Activated CD4-positive, alpha-beta T cell treated with anti-CD3 and anti-CD28 coated beads, Interleukin-2, Interleukin-4, amounts not matched to agents 100 ng/mL and 50 ng/mL, durations not matched to agents 16 hours and 8 hours (primary cell): ENCODE measurements around the gene TLX1.
"Not testable (repeated sequence)": the region's sequence is repeated elsewhere in the genome, so short reads cannot be mapped to it uniquely, and the experiment has no call there.

ENCODE experiments used
- DNase-seq: peaks from one replicate; pipeline ENCODE4 v3.0.0-alpha.2; 2020; ENCODE audit warnings: low spot score

The TLX1 gene

DNA sequence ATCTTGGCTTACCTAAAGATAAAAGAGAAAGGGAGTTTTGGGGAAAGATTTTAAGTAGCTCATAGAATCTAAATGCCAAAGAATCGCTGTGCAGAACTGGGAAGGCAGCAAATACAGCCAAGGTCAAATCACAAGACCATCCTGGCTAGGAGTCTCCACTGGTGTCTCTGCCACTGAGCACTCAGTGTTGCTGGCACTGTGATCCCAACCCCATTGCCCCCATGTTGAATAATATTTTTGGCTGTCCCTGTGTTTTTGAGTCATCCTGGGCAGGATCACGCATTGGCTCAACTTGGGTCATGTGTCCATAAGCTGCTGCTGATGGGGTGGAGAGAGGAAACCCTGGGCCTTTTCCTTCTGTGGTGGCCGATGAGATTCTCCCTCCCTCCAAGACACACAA, 21.2 kb downstream of the TLX1 start:
- no peak for DNase-seq

DNA sequence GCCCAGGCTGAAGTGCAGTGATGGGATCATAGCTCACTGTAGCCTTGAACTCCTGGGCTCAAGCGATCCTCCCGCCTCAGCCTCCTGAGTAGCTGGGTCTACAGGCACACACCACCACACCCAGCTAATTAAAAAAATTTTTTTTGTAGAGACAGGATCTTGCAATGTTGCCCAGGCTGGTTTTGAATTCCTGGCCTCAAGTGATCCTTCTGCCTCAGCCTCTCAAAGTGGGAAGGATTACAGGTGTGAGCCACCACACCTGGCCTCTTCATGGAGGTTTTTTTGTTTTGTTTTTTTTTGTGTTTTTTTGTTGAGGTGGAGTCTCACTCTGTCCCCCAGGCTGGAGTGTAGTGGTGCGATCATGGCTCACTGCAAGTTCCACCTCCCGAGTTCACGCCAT, 23.4 kb downstream of the TLX1 start:
- DNase-seq = not testable (repeated sequence)

DNA sequence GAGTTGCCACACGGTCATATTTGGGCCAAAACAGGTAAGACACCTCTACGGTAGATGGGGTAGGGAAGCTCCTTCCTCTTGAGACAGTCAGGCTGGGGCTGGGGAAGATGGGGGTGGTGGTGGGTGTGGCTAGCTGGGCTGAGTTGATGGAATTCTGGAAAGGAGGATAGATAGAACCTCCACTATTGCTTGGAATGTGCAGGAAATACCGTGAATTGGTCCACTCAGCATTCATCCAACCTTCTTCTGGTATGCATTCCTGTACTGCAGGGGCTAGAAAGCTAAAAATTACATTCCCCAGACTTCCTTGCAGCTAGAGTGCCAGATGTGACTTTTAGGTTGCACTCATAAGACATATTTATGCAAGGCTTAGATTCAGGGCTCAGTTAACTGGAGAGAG, 24.8 kb downstream of the TLX1 start:
- DNase-seq = no peak

DNA sequence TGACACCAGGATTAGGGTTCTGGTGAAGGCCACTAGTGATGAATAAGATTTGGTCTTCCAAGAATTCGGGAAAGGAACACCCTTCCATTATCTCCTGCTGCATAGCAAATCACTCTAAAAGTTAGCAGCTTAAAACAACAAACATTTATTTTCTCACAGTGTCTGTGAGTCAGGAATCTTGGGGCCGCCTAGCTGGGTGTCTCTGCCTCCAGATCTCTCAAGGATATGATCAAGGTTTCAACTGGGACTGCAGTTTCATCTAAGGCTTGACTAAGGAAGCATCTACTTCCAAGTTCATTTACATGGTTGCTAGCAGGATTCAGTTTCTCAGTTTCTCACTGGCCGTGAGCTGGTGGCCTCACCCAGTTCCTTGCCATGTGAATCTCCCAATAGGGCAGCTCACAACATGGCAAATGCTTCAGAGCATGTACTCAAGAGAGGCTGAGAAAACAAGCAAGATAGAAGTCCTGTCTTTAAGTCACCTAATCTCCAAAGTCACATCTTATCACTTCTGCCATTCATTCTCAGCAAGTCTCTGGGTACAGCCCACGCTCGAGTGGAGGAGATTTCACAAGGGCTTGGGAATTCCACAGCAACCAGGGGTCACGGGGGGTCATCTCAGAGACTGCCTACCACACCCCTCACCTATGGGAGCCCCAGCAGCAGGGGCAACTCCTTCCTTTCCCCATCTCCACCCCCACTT, 26.8 kb downstream of the TLX1 start:
- DNase-seq = no peak

DNA sequence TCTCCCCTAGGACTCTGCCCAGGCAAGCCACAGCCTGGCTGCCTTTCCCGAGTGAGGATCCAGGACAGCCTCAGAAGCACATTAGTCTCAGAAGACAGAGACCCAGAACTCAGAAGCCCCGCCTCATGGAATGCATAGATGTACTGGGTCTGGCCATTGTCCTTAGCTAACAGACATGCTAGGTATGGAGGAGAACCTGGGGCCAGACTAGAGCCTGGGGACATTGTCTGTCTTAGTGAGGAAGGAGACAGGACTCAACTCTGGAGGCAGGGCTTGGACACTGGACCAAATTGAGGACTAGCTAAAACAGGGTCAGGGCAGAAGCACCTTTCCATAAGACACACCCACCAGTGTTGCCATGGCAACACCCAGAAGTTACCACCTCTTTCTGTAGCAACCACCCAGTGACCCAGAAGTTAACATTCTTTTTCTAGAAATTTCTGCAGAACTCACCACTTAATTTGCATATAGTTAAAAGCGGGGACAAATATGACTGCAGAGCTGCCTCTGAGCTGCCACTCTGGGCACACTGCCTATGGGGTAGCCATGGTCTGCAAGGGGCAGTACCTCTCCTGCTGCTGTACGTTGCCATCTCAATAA, 27.5 kb downstream of the TLX1 start:
- no peak for DNase-seq

DNA sequence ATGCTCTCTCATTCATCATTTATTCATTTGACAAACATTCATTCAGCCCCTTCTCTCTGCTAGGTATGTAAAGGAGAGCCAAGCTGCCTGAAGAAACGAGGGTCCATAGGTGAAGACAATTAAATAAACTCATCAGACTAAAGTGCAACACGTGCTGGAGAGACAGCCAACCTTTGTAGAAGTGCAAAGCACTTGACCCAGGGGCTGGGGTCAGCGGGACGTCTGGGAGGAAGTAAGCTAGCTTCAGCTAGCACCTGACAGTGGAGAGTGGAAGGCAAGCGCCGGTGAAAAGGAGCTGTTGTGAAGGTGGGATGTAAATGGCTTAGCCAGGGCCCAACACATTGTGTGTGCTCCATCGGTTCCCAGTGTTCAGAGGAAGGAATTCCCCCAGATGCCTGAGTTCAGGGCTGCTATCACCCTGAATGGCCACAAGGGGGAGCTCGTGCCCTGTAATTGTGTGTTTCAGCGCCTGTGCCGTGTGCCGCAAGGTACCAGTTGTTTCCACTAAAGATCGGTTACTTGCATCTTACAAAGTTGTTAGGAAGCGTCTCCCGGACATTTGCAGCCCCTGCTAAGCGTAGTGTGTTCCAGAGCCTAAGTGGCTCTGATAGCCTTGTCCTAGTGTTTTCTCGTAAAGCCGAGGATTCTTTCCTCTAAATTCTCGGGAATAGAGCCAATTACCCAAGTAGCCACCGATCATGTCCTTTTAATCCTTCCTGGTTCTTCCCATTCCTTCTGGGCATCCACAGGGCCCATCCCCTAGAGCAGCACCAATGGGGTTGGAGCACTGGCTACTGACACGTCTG, 30.6 kb downstream of the TLX1 start:
- peak; percentile 69 for DNase-seq

DNA sequence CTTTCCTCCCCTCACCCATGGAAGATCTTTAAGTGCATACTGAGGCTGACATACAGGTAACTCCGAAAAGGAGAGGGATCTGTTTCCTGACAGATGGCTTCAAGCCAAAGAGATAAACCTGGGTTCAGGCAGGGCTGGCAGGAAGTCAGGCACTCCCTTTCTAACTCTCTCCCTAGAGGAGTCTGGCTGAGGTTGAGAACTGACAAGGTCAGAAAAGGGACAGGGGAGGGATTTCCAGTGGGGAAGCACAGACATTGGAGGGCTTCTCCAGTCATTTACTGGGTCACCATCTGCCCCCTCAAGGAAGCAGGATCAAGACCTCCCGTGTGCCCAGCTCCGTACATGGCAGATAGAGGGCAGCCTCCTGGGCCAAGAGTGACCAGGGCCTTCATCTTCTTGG, 31.6 kb downstream of the TLX1 start:
- DNase-seq = no peak

DNA sequence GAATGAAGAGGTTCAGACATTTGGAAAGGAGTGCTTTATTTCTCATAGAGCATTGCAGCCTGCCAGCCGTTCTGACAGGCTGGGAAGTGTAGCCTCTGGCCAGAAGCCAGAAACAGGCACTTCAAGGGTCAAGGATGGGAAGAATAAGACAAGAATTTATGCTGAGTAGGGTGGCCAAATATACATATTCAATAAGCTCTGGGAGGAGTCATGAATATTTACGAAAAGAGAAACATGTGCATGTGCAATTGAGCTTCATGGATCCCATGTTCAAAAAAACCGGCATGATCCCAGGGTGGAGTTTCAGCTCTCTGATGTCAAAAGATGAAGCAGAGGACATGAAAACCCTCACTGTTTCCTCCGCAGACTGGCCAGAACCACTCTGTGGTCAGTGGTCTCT, 32.9 kb downstream of the TLX1 start:
- no peak for DNase-seq

DNA sequence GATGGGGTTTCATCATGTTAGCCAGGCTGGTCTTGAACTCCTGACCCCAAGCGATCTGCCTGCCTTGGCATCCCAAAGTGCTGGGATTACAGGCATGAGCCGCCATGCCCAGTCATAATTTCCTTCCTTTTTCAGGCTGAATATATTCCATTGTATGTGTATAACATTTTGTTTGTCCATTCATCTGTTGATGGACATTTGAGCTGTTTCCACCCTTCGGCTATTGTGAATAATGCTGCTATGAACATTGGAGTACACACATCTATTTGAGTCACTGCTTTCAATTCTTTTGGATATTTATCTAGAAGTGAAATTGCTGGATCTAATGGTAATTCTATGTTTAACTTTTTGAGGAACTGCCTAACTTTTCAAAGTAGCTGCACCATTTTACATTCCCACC, 34.6 kb downstream of the TLX1 start:
- DNase-seq = no peak

DNA sequence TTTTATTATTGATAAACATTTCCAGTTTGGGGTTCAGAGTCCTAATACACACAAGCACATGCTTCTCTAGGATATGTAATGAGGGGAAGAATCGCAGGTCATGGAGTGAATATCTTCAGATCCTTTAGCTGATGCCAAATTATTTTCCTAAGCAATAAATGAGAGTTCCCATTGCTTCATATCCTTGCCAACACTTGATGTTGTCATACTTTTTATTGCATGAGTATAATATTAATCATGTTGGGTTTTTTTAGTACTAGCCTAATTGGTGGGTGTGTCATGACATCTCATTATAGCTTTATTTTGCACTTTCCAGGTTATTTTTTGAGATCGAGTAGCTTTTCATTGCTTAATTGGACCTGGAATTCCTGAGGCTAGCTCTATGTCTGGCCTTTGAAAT, 35.3 kb downstream of the TLX1 start:
- no peak for DNase-seq

DNA sequence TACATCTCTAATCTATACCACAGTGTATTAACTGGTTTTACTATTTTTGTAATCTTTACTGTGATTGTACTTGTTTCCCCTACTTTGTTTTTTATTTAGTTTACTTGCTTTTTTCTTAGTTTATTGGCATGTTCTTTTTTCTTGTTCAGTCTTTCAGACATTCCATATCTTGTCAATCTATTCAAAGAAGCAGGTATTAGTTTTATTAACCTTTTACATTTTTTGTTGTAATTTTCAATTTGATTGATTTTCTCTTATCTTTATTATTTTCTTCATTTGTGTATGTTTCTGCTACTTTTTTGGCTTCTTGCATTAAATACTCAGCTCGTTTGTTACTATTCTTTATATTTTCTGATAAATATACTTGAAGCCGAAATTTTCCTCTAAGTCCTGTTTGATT, 41.6 kb downstream of the TLX1 start:
- DNase-seq = no peak

DNA sequence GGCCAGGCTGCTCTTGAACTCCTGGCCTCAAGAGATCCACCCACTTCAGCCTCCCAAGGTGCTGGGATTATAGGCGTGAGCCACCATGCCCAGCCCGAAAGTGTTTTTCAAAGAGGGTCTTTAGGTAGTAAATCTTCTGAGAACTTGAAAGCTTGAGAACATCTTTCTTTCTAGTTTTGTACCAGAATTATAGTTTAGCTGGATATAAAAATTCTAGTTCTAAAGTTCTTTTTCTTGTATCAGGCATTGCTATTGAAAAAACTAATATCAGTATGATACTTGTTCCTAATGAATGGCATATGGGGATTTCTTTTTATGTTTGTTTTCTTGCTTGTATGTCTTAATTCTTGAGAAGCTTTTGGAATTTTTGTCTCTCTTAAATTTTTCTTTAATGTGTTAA, 43.2 kb downstream of the TLX1 start:
- no peak for DNase-seq

DNA sequence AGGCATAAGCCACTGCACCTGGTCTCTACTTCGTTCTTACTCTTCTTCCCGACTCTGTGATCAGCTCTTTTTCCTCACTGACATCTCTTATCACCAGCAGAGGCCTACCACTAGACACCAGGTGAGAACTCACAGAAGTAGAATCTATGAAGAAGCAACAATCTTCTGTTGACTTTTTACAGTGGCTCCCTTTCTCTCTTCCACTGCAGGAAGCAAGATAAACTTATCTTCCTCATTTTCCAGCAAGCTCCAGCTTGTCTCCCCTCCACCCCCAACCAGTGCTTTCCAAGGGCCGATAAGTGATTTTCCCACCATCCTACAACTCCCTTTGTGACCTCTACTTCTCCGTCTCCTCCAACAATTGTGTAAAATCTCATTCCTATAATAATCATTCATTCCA, 45.5 kb downstream of the TLX1 start:
- no peak for DNase-seq

DNA sequence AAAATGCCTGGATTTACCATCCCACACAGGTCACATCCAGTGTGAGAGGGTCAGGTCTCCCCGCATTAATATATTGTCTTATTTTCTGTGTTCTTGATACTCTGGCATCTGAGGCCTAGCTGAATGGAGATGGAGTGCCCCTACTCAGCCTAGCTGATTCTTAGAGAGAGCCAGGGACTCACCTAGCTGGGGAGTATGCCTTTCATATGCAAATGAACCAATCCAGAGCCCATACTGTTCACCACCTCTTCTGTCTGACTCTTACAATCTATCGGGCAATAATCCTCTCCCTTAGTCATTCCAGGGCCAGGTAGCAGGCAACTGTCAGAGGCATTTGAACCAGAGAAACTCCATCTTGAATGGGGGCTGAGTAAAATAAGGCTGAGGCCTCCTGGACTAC, 51.8 kb downstream of the TLX1 start:
- no peak for DNase-seq

DNA sequence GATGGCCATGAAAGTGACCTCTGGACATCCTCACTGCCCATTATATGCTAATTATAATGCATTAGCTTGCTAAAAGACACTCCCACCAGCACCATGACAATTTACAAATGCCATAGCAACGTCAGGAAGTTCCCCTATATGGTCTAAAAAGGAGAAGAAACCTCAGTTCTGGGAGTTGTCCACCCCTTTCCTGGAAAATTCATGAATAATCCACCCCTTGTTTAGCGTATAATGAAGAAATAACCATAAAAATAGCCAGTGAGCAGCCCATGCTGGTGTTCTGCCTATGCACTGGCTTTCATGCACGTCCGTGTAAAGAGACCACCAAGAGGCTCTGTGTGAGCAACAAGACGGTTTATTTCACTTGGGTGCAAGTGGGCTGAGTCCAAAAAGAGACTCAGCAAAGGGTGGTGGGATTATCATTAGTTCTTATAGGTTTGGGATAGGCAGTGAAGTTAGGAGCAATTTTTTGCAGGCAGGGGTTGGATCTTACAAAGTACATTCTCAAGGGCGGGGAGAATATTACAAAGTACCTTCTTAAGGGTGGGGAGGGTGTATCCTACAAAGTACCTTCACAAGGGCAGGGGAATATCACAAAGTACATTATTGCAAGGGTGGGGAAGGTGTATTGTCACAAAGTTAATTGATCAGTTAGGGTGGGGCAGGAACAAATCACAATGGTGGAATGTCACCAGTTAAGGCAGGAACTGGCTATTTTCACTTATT, 52.5 kb downstream of the TLX1 start:
- no peak for DNase-seq
